Spleen (tissue), 7 donors: ENCODE results near the gene PNPLA1.

Experiments
- POLR2A ChIP-seq, 3 donors: fragments of 450-650 bp; IDR thresholded peaks; one replicate each; pipeline ENCODE4 v1.5.1; 2017; ENCODE audit warnings: antibody characterized with exemption in 3 of 3, mild to moderate bottlenecking in 1 of 3
- POLR2AphosphoS5 ChIP-seq, 3 donors: sonication (generic); formaldehyde crosslinking; IDR thresholded peaks; one replicate each; pipeline ENCODE4 v1.5.1; 2017; ENCODE audit warnings: antibody characterized with exemption in 3 of 3
- TF ChIP-seq, protein P1 (sequence below), 11 experiments: fragments of 200-600 bp in 7 of 11; fragments of 450-650 bp in 4 of 11; sonication (generic) in 4 of 11; IDR thresholded peaks in 8 of 11; conservative IDR thresholded peaks in 3 of 11; 1 replicate in 7 of 11; 2 replicates in 4 of 11; pipeline versions ENCODE4 v1.4.0 to v1.8.0; 2016 to 2021; ENCODE audit warnings: antibody characterized with exemption in 11 of 11, inconsistent platforms in 4 of 11, mild to moderate bottlenecking in 1 of 11
- donor health status: DM: no; HTN: no; CAD: no; lungs with moderate emphysema.
- donor health status: DM: no; HTN: no; CAD: no.
- donor health status: DM: no; HTN: no; CAD: no.

DNA sequence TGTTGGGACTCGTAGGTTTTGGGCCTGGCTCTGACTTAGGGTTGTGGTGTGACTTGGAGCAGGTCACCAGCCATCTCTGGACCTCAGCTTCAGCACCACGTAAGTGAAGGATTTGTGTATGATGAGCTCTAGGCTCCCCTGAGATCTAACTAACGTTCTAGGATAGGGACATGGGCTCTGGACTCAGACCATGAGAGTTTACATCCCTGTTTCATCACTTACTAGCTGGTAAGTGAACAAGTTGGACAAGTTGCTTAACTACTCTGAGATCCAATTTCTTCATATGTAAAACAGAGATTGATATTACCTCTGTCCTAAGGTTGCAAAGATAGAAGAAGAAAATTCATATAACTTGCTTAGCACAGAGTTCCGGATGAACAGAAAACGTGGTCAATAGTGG is 20.3 kb upstream of the PNPLA1 start:
- TF ChIP-seq, protein P1, sequence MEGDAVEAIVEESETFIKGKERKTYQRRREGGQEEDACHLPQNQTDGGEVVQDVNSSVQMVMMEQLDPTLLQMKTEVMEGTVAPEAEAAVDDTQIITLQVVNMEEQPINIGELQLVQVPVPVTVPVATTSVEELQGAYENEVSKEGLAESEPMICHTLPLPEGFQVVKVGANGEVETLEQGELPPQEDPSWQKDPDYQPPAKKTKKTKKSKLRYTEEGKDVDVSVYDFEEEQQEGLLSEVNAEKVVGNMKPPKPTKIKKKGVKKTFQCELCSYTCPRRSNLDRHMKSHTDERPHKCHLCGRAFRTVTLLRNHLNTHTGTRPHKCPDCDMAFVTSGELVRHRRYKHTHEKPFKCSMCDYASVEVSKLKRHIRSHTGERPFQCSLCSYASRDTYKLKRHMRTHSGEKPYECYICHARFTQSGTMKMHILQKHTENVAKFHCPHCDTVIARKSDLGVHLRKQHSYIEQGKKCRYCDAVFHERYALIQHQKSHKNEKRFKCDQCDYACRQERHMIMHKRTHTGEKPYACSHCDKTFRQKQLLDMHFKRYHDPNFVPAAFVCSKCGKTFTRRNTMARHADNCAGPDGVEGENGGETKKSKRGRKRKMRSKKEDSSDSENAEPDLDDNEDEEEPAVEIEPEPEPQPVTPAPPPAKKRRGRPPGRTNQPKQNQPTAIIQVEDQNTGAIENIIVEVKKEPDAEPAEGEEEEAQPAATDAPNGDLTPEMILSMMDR (IDR thresholded peaks at IDR 0.05 in 8 of 11, conservative IDR thresholded peaks at IDR 0.05 in 3 of 11) = no peak
- no peak for TF ChIP-seq POLR2A (IDR thresholded peaks at IDR 0.05)
- no peak for TF ChIP-seq POLR2AphosphoS5 (IDR thresholded peaks at IDR 0.05)
